Measurements from ENCODE around the gene EPN2.

Gene EPN2

DNA sequence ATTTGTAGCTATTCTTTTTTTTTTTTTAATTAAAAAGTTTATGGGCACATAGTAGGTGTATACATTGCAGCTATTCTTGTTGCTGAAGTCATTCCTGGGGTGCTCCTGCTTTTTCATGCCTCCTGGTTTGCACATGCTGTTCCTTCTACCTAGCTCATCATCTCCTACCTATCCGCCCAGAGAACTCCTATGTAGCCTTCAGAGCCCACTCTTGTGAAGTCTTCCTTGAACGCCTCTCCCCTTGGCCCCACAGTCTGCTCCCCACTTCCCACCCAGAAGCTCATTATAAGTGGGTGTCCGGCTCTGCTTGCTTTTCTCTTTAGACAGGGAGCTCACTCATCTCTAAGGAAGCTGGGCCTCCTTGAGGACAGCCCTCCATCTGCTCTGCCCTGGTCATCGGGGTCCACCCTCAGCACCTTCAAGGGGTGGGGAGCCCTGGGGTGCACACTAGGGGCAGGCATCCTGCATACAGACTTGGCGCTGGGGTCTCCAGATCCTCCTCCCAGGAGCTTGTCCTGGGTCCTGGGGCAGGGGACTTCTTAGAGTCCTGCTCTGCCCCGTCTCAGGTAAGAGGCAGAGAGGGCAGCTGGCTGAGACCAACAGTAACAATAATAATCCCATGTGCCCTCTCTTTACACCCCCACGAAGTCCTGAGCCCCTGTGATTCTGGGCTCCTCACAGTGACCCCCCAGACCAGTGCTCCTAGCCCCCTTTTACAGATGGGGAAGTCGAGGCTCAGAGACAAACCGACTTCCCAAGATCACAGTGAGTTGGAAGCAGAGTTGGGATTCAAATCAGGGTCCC lies 128.9 kb downstream of the EPN2 start:
- DNase-seq (ENCODE audit: low read depth) = no peak
- H3K4me3 ChIP-seq (ENCODE audit: low read depth, low read length) = no peak overlapping the region
- TF ChIP-seq, protein P1, sequence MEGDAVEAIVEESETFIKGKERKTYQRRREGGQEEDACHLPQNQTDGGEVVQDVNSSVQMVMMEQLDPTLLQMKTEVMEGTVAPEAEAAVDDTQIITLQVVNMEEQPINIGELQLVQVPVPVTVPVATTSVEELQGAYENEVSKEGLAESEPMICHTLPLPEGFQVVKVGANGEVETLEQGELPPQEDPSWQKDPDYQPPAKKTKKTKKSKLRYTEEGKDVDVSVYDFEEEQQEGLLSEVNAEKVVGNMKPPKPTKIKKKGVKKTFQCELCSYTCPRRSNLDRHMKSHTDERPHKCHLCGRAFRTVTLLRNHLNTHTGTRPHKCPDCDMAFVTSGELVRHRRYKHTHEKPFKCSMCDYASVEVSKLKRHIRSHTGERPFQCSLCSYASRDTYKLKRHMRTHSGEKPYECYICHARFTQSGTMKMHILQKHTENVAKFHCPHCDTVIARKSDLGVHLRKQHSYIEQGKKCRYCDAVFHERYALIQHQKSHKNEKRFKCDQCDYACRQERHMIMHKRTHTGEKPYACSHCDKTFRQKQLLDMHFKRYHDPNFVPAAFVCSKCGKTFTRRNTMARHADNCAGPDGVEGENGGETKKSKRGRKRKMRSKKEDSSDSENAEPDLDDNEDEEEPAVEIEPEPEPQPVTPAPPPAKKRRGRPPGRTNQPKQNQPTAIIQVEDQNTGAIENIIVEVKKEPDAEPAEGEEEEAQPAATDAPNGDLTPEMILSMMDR (conservative IDR thresholded peaks at IDR 0.05; ENCODE audit: low read depth, low read length) = no peak

DNA sequence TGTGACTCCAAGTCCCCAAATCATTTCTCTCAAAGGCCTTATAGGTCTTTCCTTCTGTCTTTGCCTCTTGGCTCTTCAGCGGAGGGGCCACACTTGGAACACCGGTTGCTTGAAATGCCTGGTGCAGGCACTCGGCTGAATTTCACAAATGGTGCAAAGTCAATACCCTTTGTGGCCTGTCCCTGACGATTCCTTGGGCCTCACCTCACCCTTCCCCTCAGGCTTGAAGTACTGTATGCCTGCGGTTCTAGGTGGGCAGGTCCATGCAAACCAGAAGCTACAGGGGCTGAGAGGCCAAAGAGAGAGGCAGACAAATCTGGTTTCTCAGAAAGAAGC lies 129.4 kb downstream of the EPN2 start:
- no peak for DNase-seq (ENCODE audit: low read depth)
- no peak overlapping the region for H3K4me3 ChIP-seq (ENCODE audit: low read depth, low read length)
- TF ChIP-seq, protein P1 (conservative IDR thresholded peaks at IDR 0.05; ENCODE audit: low read depth, low read length) = no peak

DNA sequence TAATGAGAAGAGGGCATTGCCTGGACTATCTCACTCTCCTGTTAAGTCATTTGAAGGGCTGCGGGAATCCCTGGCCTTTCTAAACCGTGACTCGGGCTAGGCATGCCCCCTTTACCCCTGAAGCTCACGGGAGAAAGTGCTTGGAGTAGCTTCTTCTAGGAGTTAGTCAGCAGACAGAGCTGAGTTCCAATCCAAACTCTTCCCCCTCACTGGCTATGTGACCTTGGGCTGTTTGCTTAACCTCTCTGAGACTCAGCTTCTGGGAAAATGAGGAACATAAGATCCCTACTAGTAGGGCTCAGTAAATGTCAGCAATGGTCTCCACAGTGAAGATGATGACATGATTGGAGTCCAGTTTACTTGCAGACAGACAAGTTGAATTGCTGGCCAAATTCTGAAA lies 131.1 kb downstream of the EPN2 start:
- peak; percentile 47 for DNase-seq (ENCODE audit: low read depth)
- TF ChIP-seq, protein P1 (conservative IDR thresholded peaks at IDR 0.05; ENCODE audit: low read depth, low read length) = no peak
- H3K4me3 ChIP-seq (ENCODE audit: low read depth, low read length) = no peak overlapping the region

DNA sequence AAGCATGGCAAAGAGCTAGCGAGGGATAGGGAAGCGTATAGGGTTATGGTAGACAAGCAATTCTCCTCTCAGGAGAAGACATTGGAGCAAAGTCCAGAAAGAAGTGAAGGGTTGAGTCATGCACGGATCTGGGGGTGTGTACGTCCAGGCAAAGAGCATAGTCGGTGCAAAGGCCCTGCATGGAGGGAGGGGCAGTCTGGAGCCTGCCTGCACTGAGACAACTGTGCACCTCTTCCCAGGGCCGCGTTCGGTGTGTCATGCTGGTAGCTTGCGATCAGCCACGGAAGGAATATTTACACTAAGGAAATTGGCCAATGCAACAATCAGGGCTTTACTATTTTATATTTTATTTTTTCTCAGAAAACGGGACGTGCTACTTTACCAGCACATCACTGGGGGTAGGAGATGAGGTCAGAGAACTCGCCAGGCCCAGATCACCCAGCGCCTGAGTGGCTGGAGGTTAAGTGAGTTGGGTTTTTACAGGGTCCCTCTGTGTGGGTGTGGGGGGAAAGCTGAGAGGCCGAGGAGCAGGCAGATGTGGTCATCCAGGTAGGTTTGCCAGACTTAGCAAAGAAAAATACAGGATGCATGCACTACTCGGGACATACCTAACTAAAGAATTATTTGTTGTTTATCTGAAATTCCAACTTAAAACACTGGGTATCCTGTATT lies 132.1 kb downstream of the EPN2 start:
- TF ChIP-seq, protein P1 (conservative IDR thresholded peaks at IDR 0.05; ENCODE audit: low read depth, low read length) = no peak
- no peak for DNase-seq (ENCODE audit: low read depth)
- no peak overlapping the region for H3K4me3 ChIP-seq (ENCODE audit: low read depth, low read length)

DNA sequence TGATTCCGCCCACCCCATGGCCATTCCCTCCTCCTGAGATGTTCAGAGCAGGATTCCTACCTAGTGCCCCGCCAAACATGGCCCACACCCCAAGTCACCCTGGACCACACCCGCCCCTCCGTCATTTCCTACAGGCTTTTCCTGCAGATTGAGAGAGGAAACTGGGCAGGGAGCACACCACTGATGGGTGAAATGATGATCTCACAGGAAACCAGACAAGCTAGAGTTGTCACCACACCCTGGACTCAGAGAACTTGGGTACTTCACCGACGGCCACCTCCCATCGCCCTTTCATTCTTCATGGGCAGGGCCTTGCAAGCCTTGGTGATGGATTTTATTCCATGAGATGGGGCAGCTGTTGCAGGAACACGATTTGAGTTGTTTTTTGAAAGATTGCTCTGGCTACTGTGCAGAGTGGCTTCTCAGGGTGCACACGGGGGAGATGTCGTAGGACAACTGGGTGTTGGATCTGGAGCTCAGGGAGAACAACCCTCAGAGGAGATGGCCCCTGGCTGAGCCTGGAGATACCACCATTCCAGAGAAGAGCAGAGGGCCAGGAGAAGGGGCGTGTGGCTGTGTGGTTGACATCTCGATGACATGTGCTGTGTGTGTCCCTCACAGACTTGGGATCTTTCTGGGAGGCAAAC lies 132.8 kb downstream of the EPN2 start:
- TF ChIP-seq, protein P1 (conservative IDR thresholded peaks at IDR 0.05; ENCODE audit: low read depth, low read length) = no peak
- no peak overlapping the region for H3K4me3 ChIP-seq (ENCODE audit: low read depth, low read length)
- no peak for DNase-seq (ENCODE audit: low read depth)

DNA sequence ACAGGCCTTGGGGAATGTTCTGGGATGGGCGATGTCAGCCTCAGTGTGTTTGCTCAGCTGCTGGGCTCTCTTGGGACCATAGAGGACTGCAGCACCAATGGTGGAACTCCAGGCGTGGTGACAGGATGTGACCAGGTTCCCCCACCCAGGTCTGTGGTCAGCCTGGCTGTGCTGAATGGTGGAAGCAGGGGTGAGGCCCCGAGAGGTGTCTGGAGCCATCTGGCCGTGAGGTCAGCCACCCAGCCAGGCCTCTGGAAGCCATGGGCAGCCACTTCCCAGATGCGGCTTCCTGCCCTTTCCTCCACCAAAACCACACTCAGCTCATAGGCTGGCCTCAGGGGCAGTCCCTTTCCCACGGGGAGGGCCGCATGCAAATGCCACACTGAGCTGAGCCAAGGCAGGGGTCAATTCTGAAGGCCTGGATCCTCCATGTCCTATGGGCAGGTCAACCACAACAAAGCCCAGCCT lies 133.4 kb downstream of the EPN2 start:
- no peak for DNase-seq (ENCODE audit: low read depth)

More for the DNA sequence above, 133.4 kb downstream of the EPN2 start:
- TF ChIP-seq, protein P1 (conservative IDR thresholded peaks at IDR 0.05; ENCODE audit: low read depth, low read length) = no peak
- no peak overlapping the region for H3K4me3 ChIP-seq (ENCODE audit: low read depth, low read length)
